GM12878 (cell line): ENCODE data around the gene PHAF1. TPM values are rescaled to one million over a fixed set of nuclear protein-coding genes. Genes with fewer than 3 reads are reported as not detected.

Experiments used
- ATAC-seq: fragments of 200-7000 bp; cut with Tn5 transposase; 3 replicates; pipeline ENCODE4 v1.9.1; 2020; ENCODE audit warnings: mild to moderate bottlenecking, moderate library complexity
- BruUV-seq: library from RNA; stranded (reverse); fragments of 400-500 nt; replicated peaks from 2 replicates; lab custom pipeline; 2021; lab: Mats Ljungman, UMichigan
- CTCF ChIA-PET: fragments of 300-600 bp; sonication (Branson Sonifier 250); formaldehyde crosslinking; extraction: SDS; loops from one replicate; lab custom pipeline; 2021; ENCODE audit warnings: inconsistent platforms; lab: Yijun Ruan, JAX
- POLR2A ChIA-PET: fragments of 350-600 bp; formaldehyde crosslinking; extraction: SDS; loops from one replicate; lab custom pipeline; 2021; ENCODE audit warnings: inconsistent platforms; lab: Charles Lee
- RAD21 ChIA-PET: fragments of 300-600 bp; sonication (Branson Sonifier 250); formaldehyde crosslinking; loops from one replicate; lab custom pipeline; 2023; ENCODE audit warnings: antibody characterized with exemption; ENCODE audit not compliant: unreplicated experiment; lab: Charles Lee
- SMC1A ChIA-PET: fragments of 300-600 bp; sonication (Branson Sonifier 250); formaldehyde crosslinking; loops from one replicate; lab custom pipeline; 2023; ENCODE audit not compliant: unreplicated experiment, uncharacterized antibody; lab: Charles Lee
- DNase-seq: peaks from one replicate; pipeline ENCODE4 v3.0.0-alpha.2; 2011; ENCODE audit warnings: low read depth, low spot score
- FAIRE-seq: peaks from 3 replicates; lab custom pipeline; 2011; peaks lifted over from hg19 to GRCh38; lab: Jason Lieb, UNC
- H2AFZ ChIP-seq: 2 replicates; pipeline ENCODE4 v1.6.0; 2011; ENCODE audit warnings: low read depth, low read length, control low read depth; ENCODE audit not compliant: control insufficient read depth
- H3K27ac ChIP-seq: 2 replicates; pipeline ENCODE4 v1.5.1; 2011; ENCODE audit warnings: control low read depth; ENCODE audit not compliant: control insufficient read depth, insufficient read depth
- H3K27me3 ChIP-seq, 2 experiments: replicated peaks in 1 of 2; 2 replicates each; pipeline versions ENCODE4 v1.6.0 to v1.6.1; 2011; ENCODE audit warnings: low read length in 1 of 2; ENCODE audit not compliant: control insufficient read depth in 2 of 2, insufficient read depth in 2 of 2
- H3K36me3 ChIP-seq, 2 experiments: 2 replicates each; pipeline ENCODE4 v1.5.1; 2011; ENCODE audit warnings: low read length in 1 of 2; ENCODE audit not compliant: control insufficient read depth in 2 of 2, insufficient read depth in 2 of 2
- H3K4me1 ChIP-seq: 2 replicates; pipeline ENCODE4 v1.6.1; 2011; ENCODE audit warnings: mild to moderate bottlenecking, low read length, moderate library complexity, mixed read lengths; ENCODE audit not compliant: control insufficient read depth, insufficient read depth
- H3K4me2 ChIP-seq: 2 replicates; pipeline ENCODE4 v1.6.0; 2011; ENCODE audit warnings: control low read depth; ENCODE audit not compliant: control insufficient read depth, insufficient read depth
- H3K4me3 ChIP-seq: fragments of 200-600 bp; sonication (generic); 2 replicates; pipeline ENCODE4 v1.5.1; 2016
- H3K79me2 ChIP-seq: 2 replicates; pipeline ENCODE4 v1.6.0; 2011; ENCODE audit warnings: low read length; ENCODE audit not compliant: control insufficient read depth, insufficient read depth
- H3K9ac ChIP-seq: 2 replicates; pipeline ENCODE4 v1.8.0; 2011; ENCODE audit warnings: low read length, control low read depth, mixed read lengths; ENCODE audit not compliant: control insufficient read depth, insufficient read depth
- H3K9me3 ChIP-seq: replicated peaks from 3 replicates; pipeline ENCODE4 v1.5.1; 2011; ENCODE audit warnings: mild to moderate bottlenecking, low read length; ENCODE audit not compliant: control insufficient read depth, insufficient read depth
- H4K20me1 ChIP-seq: 2 replicates; pipeline ENCODE4 v1.6.0; 2011; ENCODE audit not compliant: control insufficient read depth, insufficient read depth
- CBX5 ChIP-seq: sonication (generic); IDR thresholded peaks from 2 replicates; pipeline ENCODE4 v1.6.1; 2016; ENCODE audit warnings: low read depth, moderate library complexity, mild to moderate bottlenecking, inconsistent platforms
- FOXM1 ChIP-seq: IDR thresholded peaks from 2 replicates; pipeline ENCODE4 v1.6.1; 2012; ENCODE audit warnings: low read depth, mild to moderate bottlenecking, inconsistent platforms, low read length, moderate library complexity
- HDGF ChIP-seq: fragments of 450-650 bp; IDR thresholded peaks from 2 replicates; pipeline ENCODE4 v1.6.1; 2016; ENCODE audit warnings: antibody characterized with exemption
- MEF2A ChIP-seq: IDR thresholded peaks from 2 replicates; pipeline ENCODE4 v1.6.1; 2011; ENCODE audit warnings: low read depth, mild to moderate bottlenecking, low read length, moderate library complexity; ENCODE audit not compliant: insufficient read depth
- MTA3 ChIP-seq: IDR thresholded peaks from 2 replicates; pipeline ENCODE4 v1.6.1; 2012; ENCODE audit warnings: low read length, inconsistent platforms, borderline replicate concordance
- MYC ChIP-seq: IDR thresholded peaks from 2 replicates; pipeline ENCODE4 v1.6.1; 2011; ENCODE audit warnings: mild to moderate bottlenecking, low read length, moderate library complexity, inconsistent platforms; ENCODE audit not compliant: insufficient read depth, insufficient replicate concordance, insufficient read length, severe bottlenecking
- NR2C2 ChIP-seq: IDR thresholded peaks from 2 replicates; pipeline ENCODE4 v1.6.1; 2011; ENCODE audit warnings: borderline replicate concordance, low read depth; ENCODE audit not compliant: control insufficient read depth, insufficient read length
- ZNF384 ChIP-seq: IDR thresholded peaks from 2 replicates; pipeline ENCODE4 v1.6.1; 2012; ENCODE audit warnings: low read depth, mild to moderate bottlenecking, low read length, improper control_type of control experiment, borderline replicate concordance
- WGBS: methylation state at CpG from one replicate; pipeline ENCODE4 v1.1.6; 2016; ENCODE audit warnings: low lambda C conversion rate; ENCODE audit not compliant: insufficient replicate concordance, insufficient coverage; ENCODE audit errors: missing lambda C conversion rate; 5-methylcytosine and 5-hydroxymethylcytosine counted together
- in situ Hi-C: fragments of 300-500 bp; cut with MboI; formaldehyde crosslinking; loops from 9 replicates; pipeline ENCODE4 v1.14.3; 2018; ENCODE audit warnings: mixed read lengths
- intact Hi-C: fragments of 100-400 bp; cut with micrococcal nuclease; formaldehyde crosslinking; loops from one replicate; pipeline ENCODE4 v1.14.2; 2022; ENCODE audit not compliant: unreplicated experiment
- polyA plus RNA-seq, 11 experiments: library from polyadenylated mRNA; depleted of rRNA in 4 of 11; unstranded in 6 of 11; stranded (reverse) in 5 of 11; fragments of >200 nt; fragmentation: Nextera tagmentation in 4 of 11; fragmentation: Illumina TruSeq in 1 of 11; extraction: Ambion mirVana in 4 of 11; extraction: Trizol in 1 of 11; gene quantifications; 1 replicate in 1 of 11; 2 replicates in 10 of 11; pipeline versions ENCODE4 v1.2.1 to v1.2.3, GENCODE V29; 2011 to 2016; ENCODE audit warnings: inconsistent platforms in 2 of 11, missing spikeins in 2 of 11, low read depth in 1 of 11
- total RNA-seq, 4 experiments: library from RNA; depleted of rRNA in 3 of 4; stranded (reverse); fragments of >200 nt in 3 of 4; fragmentation: Illumina TruSeq in 1 of 4; extraction: Trizol in 1 of 4; gene quantifications; 2 replicates each; pipeline versions ENCODE4 v1.2.1 to v1.2.3, GENCODE V29; 2013 to 2021

The PHAF1 gene
- total and polyA plus RNA-seq, 10 of the 15 experiments (the other 5 are each of a cell fraction or from before 2014, with no cell fraction given) = 4.5 to 20.9 (median 14.9) TPM

DNA sequence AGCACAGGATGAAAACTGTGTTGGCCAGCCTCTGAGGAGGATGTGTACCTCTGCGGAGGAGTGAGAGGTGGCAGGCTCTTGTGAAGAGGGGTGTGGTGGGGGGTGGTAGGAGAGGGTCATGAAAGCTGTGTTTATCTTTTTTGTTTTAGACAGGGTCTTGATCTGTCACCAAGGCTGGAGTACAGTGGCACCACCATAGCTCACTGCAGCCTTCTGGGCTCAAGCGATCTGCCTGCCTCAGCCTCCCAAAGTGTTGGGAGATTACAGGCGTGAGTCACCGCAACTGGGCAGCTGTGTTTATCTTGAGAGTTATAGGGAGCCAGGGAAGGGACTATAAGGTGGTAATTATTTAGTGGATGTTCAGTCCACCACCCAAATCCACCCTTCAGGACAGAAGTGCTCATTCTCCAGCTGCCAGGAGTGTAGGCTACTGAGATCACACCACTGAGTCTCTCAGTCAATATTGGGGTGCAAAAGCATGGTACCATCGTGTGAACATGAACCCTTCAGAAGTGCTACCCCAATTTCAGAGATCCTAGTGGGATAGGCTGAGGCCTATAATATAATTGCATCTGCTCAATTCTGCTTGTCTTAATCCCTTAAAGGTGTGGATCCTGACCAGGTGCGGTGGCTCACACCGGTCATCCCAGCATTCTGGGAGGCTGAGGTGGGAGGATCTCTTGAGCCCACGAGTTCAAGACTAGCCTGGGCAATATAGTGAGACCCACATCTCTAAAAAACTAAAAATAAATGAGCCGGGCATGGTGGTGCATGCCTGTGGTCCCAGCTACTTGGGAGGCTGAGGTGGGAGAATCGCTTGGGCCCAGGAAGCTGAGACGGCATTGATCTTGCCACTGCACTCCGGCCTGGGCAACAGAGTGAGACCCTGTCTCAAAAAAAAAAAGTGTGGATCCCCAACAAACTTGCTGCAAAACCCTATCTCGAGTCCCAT, 81.0 kb downstream of the PHAF1 start (continued):
- no peak for TF ChIP-seq MYC
- TF ChIP-seq NR2C2 = no peak
- TF ChIP-seq CBX5 = no peak
- TF ChIP-seq FOXM1 = no peak
- no peak for TF ChIP-seq ZNF384
- no peak for TF ChIP-seq MEF2A

DNA sequence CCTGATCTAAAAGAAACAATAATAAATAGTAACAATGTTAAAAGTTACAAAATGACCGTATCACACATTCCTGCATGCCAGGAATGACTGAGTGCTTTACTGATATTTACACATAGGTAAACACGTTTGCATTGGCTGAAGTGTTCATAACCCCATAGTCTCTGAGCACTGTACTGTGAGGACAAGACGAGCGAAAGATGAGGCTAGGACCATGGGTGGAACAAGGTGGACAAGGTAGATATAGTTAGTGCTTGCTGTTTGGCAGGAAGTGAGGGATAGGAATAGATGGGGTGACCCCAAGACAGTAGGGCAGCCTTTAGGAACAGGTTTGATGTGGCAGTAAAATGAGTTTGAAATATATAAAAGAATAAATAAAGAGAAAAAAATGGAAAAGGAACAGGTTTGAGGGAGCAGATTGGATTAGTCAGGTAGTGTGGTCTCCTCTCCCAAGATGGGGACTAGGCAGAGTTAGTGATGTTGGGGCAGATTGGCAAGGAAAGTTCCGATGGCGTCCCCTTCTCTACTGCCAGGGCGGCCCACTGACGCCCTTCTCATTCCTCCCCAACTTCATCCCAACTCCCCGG, 81.8 kb downstream of the PHAF1 start:
- RAD21 ChIA-PET = interaction anchor here (1.2 to 1.4 kb wide), 2 partner anchors 21 to 53 kb away, joined by 3 to 4 read pairs; partner anchors contain the start of gene NOL3
- TF ChIP-seq HDGF (peak; percentile 85), MTA3 (no peak)
- TF ChIP-seq, all 136 proteins: peak for 1
- no peak for DNase-seq
- H3K27ac ChIP-seq = no peak overlapping the region
- peaks cover 9 to 17% of the 10 kb centered on the region in 2 experiments for H3K36me3 ChIP-seq
- peak overlapping the region; percentile 45 for H2AFZ ChIP-seq
- ChIA-PET POLR2A (interaction anchor here (0.7 to 4.7 kb wide), 3 partner anchors 35 to 53 kb away, joined by 4 to 22 read pairs (median 4); partner anchors contain the start of gene TMEM208), CTCF (interaction anchor here (1.6 kb wide), 1 partner anchor 173 kb away, joined by 5 read pairs; no protein-coding TSS in a partner anchor), SMC1A (interaction anchor here (2.1 kb wide), 1 partner anchor 53 kb away, joined by 9 read pairs; no protein-coding TSS in a partner anchor)
- no peaks in the 10 kb centered on the region for H3K9me3 ChIP-seq
- BruUV-seq = no TSS peak
- peak overlapping the region; percentile 58 for H3K4me2 ChIP-seq
- peaks cover 8% of the 10 kb centered on the region for H3K4me1 ChIP-seq
- H3K79me2 ChIP-seq = peaks cover 23% of the 10 kb centered on the region
- no peaks in the 10 kb centered on the region for H3K27me3 ChIP-seq
- 24% methylated on average over 9 of the region's 9 CpGs for whole genome bisulfite sequencing
- in situ Hi-C loops (no loop called here), intact Hi-C loops (no loop called here)
- H3K9ac ChIP-seq = 0 out of 2 replicates have a peak overlapping the region, but pooled peaks have one; percentile 3
- no peak; the same call in 2 of the 3 replicates for ATAC-seq
- peak overlapping the region; percentile 99; the same call in 1 of the 2 replicates for H3K4me3 ChIP-seq
- FAIRE-seq = no peak
- peaks cover 7% of the 10 kb centered on the region for H4K20me1 ChIP-seq
